IPS-18c (cell line): ENCODE measurements around the gene AGBL1.

Experiments
- H3K4me3 ChIP-seq: 2 replicates; pipeline ENCODE4 v1.7.0; 2013; ENCODE audit warnings: low read depth, mild to moderate bottlenecking, low read length, moderate library complexity; ENCODE audit not compliant: insufficient read depth
- H3K9me3 ChIP-seq: one replicate; pipeline ENCODE4 v1.6.1; 2013; ENCODE audit warnings: mild to moderate bottlenecking, low read length, moderate library complexity; ENCODE audit not compliant: control insufficient read depth, insufficient read depth

Gene AGBL1

GRCh38 chr15:86701611-86701963 is 621.9 kb downstream of the AGBL1 start:
- Histone ChIP-seq H3K9me3 (no peaks in the 10 kb centered on the region), H3K4me3 (no peak overlapping the region)

GRCh38 chr15:86706813-86707212 is 627.1 kb downstream of the AGBL1 start:
- H3K9me3 ChIP-seq = no peaks in the 10 kb centered on the region
- H3K4me3 ChIP-seq = no peak overlapping the region

GRCh38 chr15:86711476-86711875 is 631.8 kb downstream of the AGBL1 start:
- no peaks in the 10 kb centered on the region for H3K9me3 ChIP-seq
- no peak overlapping the region for H3K4me3 ChIP-seq

DNA sequence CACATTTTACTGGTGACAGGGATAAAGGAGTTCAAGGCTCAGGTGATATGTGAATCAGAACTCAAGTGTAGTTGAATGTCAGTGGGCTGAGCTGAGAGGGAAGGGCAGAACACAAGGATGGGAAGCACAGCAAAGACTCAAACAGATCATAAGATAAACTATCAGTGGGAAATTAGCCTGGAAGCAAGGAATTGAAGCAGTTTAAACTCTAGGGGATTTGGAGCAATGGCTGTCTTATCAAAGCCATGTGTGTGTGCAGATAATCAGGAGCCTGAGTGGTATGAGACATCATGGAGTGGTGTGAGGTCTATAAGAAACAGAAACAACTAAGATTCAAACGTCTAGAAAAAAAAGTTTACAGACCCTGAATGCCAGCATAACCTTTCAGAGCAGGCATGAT is 634.6 kb downstream of the AGBL1 start:
- Histone ChIP-seq H3K9me3 (no peaks in the 10 kb centered on the region), H3K4me3 (no peak overlapping the region)

DNA sequence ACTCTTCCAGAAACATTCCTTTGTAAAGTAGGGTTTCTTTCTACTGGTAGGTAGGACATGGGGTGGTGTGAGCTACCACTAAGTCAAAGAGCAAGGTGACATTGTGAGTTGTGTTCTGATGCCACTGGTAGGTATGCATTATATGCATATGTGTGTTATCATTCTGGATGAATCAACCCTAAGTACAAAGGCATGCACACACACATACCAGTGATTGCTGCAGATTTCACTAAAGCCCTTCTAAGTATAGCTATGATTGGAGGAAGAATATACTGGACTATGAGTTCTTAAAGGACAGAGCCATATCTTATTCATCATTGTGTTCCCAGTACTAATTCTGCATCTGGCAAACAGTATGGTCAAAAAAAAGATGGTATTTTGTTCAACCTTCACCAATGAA is 646.0 kb downstream of the AGBL1 start:
- Histone ChIP-seq H3K9me3 (no peaks in the 10 kb centered on the region), H3K4me3 (no peak overlapping the region)

DNA sequence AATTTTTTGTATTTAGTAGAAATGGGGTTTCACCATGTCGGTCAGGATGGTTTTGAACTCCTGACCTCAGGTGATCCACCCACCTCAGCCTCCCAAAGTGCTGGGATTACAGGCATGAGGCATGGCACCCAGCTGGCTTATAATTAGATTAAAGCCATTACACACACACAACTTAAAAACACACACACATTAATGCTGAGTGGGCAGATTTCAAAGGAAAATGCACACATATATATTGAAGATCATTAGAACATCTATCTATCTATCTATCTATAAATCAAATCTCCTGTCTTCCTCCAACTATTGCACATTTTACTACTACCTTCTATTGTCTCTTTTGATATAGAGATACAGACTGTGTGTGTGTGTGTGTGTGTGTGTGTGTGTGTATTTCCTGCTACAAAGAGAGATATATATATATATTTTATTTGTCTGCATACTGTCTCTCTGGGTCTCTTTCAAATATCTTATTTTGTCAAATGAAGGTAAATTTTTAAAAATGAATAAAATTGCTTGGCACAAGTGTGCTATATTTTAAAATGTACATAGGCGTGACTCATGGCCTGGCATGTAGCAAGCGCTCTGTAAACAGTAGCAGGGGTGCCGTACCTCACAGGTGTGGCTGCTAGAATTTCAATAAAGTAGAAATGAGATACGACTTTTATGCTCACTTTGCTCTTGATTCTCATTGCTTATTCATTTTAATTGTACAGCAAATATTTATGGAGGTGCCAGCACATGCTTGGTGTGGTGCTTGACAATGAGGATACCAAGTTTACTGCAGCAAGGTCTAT is 655.8 kb downstream of the AGBL1 start:
- Histone ChIP-seq H3K9me3 (no peaks in the 10 kb centered on the region), H3K4me3 (no peak overlapping the region)

GRCh38 chr15:86741917-86742316 is 662.2 kb downstream of the AGBL1 start:
- Histone ChIP-seq H3K9me3 (no peaks in the 10 kb centered on the region), H3K4me3 (no peak overlapping the region)

- H3K9me3 ChIP-seq = no peaks in the 10 kb centered on the region
- H3K4me3 ChIP-seq = no peak overlapping the region
Observed at GRCh38 chr15:86743283-86743903, 663.7 kb downstream of the AGBL1 start.

GRCh38 chr15:86744198-86744780 is 664.6 kb downstream of the AGBL1 start:
- H3K9me3 ChIP-seq = no peaks in the 10 kb centered on the region
- H3K4me3 ChIP-seq = no peak overlapping the region

GRCh38 chr15:86751116-86751515 is 671.4 kb downstream of the AGBL1 start:
- Histone ChIP-seq H3K4me3 (no peak overlapping the region; the same call in 1 of the 2 replicates), H3K9me3 (no peaks in the 10 kb centered on the region)

GRCh38 chr15:86754846-86755245 is 675.2 kb downstream of the AGBL1 start:
- Histone ChIP-seq H3K4me3 (no peak overlapping the region), H3K9me3 (no peaks in the 10 kb centered on the region)

- no peaks in the 10 kb centered on the region for H3K9me3 ChIP-seq
- H3K4me3 ChIP-seq = no peak overlapping the region
Observed at GRCh38 chr15:86756688-86757087, 677.0 kb downstream of the AGBL1 start.

- no peaks in the 10 kb centered on the region for H3K9me3 ChIP-seq
- H3K4me3 ChIP-seq = no peak overlapping the region
Observed at GRCh38 chr15:86759800-86760523, 680.3 kb downstream of the AGBL1 start.

DNA sequence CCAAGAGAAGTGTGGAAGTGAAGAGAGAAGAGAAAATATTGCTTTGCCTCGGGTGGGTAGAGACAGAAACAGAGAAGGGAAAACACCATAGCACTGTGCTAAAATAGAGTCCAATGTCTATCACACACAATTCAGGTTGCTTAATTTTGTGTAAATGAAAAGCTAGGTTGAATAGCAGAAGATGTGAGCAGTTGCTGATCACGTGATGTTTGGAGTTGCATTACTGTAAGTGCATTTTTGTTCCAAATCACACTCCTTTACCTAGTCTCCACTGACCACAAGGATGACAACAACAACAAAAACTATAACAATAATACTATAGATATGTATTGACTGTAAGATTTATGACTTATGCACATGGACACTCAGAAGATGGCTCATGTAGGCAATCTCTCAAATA is 683.2 kb downstream of the AGBL1 start:
- Histone ChIP-seq H3K4me3 (no peak overlapping the region), H3K9me3 (no peaks in the 10 kb centered on the region)

DNA sequence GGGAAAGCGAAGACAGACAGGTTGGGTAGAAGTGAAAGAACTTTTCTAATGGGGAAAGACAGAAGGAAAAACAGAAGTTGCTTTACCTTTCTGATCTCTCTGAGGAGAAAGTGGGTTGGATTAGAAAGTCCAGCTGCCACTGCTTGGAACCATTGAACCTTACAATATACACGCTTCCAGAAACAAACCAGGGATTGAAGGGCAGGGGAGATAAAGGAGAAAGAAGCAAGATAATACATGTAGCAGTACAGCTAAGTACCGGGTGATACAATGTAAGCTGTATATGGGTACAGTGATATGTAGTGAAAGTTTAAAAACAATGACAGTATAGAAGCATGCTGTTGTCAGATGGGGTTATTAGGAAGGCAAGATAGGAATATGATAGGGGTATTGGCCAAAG is 684.4 kb downstream of the AGBL1 start:
- H3K9me3 ChIP-seq = no peaks in the 10 kb centered on the region
- H3K4me3 ChIP-seq = no peak overlapping the region

- no peaks in the 10 kb centered on the region for H3K9me3 ChIP-seq
- no peak overlapping the region for H3K4me3 ChIP-seq
Observed at GRCh38 chr15:86765281-86765680, 685.6 kb downstream of the AGBL1 start.

DNA sequence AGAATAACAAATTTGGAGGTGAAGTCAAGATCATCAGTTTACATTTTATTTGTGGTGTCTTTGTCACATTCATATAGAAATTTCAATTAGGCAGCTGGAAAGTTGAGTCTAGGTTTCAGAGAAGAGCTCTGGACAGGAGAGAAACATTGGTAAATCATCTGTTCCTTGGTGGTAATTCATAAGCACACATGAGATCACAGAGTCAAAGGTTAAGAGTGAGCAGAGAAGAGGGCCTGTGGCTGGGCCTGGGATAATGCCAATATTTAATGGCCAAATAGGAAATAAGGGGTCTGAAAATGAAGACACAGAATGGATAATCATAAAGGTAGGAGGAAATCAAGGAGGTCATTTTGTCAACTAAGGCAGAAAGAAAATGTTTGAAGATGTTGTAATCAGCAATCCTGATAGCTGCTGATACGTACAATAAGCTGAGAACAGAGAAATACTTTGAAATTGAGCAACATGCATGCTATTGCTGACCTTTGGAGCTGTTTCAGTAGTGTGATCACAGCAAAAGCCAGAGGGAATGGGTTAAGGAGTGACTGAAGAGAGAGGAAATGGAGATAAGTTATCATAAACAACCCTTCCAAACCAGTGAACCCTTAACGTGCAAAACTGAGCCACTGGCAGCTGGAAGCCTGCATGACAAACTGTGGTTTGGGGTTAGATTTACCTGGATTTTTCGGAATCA is 692.8 kb downstream of the AGBL1 start:
- Histone ChIP-seq H3K9me3 (no peaks in the 10 kb centered on the region), H3K4me3 (no peak overlapping the region)
